Duodenal mucosa (tissue), 2 donors: Measurements from ENCODE around the gene CEP104.

Experiments
- H3K27ac ChIP-seq: one replicate; pipeline ENCODE4 v1.7.0; 2013; ENCODE audit warnings: low read depth, low read length
- H3K27me3 ChIP-seq, 2 donors: one replicate each; pipeline ENCODE4 v1.7.0; 2013; ENCODE audit warnings: low read length in 2 of 2, control low read depth in 1 of 2; ENCODE audit not compliant: insufficient read depth in 2 of 2, control insufficient read depth in 1 of 2
- H3K36me3 ChIP-seq, 2 donors: one replicate each; pipeline ENCODE4 v1.7.0; 2013; ENCODE audit warnings: low read length in 2 of 2, control low read depth in 1 of 2; ENCODE audit not compliant: insufficient read depth in 2 of 2, control insufficient read depth in 1 of 2
- H3K4me1 ChIP-seq, 2 donors: one replicate each; pipeline ENCODE4 v1.7.0; 2013; ENCODE audit warnings: low read length in 2 of 2, control low read depth in 1 of 2; ENCODE audit not compliant: insufficient read depth in 2 of 2, control insufficient read depth in 1 of 2
- H3K4me3 ChIP-seq, 2 donors: one replicate each; pipeline ENCODE4 v1.7.0; 2013; ENCODE audit warnings: low read length in 2 of 2, low read depth in 1 of 2
- H3K9ac ChIP-seq, 2 donors: one replicate each; pipeline ENCODE4 v1.7.0; 2013; ENCODE audit warnings: low read length in 2 of 2, low read depth in 1 of 2
- H3K9me3 ChIP-seq, 2 donors: one replicate each; pipeline ENCODE4 v1.7.0; 2013; ENCODE audit warnings: low read length in 2 of 2, control low read depth in 1 of 2; ENCODE audit not compliant: control insufficient read depth in 1 of 2

The CEP104 gene

DNA sequence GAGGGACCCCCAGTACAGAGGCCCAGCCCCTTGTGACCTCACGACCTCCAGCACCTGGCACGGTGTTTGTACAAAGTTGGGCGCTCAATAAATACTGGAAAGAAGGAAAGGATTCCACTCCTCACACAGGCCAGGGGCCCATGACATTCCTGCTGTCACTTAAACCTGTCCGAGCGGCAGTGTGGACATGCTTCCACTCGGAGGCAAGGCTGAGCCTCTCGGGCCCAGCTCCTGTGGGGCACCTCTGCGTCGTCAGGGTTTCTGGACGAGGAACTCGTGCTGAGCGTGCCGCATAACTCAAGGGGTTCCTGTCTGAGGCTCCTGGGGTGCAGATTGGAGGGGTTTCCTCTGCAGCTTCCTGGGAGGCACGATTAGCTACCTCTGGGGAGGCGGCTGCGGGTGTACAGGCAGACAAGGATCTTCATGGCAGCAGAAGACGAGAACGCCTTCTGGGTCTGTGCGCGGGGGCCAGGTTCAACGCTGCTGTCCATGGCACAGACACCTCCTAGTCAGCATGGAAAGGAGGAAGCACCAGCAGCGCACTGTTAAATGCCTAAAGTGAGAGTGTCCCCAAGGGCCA is 88.1 kb downstream of the CEP104 start:
- no peak overlapping the region for H3K9ac ChIP-seq
- H3K27ac ChIP-seq = no peak overlapping the region
- no peaks in the 10 kb centered on the region for H3K9me3 ChIP-seq
- H3K27me3 ChIP-seq = peaks cover 15% of the 10 kb centered on the region in 2 donors
- H3K36me3 ChIP-seq = no peaks in the 10 kb centered on the region
- H3K4me1 ChIP-seq = peaks cover 7 to 17% of the 10 kb centered on the region in 2 donors
- no peak overlapping the region for H3K4me3 ChIP-seq

DNA sequence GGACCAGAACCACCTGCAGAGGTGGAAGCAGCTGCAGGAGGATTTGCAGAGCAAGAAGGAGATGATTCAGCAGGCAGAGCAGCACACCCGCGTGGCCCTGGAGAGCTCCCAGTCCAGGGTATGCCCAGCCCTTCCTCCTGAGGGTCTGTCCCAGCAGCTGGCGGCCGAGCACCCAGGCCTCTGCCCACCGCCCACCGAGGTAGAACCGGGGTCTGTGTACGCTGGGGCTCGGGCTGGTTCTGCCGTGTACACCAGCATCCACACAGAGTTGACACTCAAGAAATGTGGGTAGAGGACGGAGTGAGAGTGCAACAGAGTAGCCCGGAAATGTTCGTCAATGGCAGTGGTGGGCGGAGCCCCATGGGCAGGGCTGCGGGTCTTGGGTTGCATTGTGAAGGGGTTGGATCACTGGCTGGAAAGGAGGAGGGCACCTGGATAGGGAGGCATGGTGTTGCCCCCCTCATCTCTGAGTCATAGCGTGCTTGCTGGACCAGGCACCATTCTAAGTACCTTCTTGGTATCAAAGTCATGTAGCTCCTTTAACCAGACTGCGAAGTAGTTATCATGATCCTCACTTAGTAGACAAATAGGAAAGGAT is 89.6 kb downstream of the CEP104 start:
- H3K27me3 ChIP-seq = peaks cover 6 to 15% of the 10 kb centered on the region in 2 donors
- no peaks in the 10 kb centered on the region for H3K36me3 ChIP-seq
- no peak overlapping the region for H3K9ac ChIP-seq
- no peak overlapping the region for H3K4me3 ChIP-seq
- H3K9me3 ChIP-seq = no peaks in the 10 kb centered on the region
- no peak overlapping the region for H3K27ac ChIP-seq
- H3K4me1 ChIP-seq = peaks cover 7 to 10% of the 10 kb centered on the region in 2 donors

DNA sequence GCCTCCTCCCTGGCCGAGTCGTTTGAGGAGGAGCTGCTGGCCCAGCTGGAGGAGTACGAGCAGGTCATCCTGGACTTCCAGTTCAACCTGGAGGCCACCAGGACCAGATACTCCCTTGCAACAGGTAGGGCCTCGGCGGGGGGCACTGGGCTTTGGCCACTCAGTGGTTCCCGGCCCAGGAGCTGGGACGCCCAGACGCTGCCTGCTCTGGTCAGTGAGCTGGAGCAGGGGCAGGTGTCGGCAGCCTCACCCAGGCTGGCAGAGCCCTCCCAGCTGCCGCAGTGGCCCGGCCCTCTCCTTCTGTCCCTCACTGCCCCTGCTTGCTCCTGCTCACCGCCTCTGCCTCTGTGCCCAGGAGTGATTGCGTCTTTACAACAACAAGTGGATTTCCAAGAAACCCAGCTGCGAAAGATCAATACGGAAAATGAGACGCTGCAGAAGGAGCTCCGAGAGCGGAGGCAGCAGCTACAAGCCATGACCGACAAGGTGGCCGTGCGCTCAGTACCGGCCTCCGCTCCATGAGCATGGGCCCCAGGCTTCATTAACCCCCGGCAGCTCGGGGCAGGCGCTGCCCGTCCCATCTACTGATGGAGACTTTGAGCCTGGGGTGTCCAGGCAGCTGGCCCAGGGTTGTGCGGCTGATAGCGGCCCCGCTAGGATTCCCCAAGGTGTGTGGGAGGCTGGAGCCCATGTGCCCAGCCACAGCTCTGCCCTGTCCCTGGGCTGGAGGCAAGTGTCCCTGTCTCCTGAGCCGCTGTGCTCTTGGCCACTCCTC is 93.5 kb downstream of the CEP104 start:
- Histone ChIP-seq H3K4me1 (no peaks in the 10 kb centered on the region), H3K9ac (no peak overlapping the region), H3K36me3 (no peaks in the 10 kb centered on the region), H3K4me3 (no peak overlapping the region), H3K27me3 (peaks cover 10 to 14% of the 10 kb centered on the region in 2 donors), H3K9me3 (no peaks in the 10 kb centered on the region), H3K27ac (no peak overlapping the region)

DNA sequence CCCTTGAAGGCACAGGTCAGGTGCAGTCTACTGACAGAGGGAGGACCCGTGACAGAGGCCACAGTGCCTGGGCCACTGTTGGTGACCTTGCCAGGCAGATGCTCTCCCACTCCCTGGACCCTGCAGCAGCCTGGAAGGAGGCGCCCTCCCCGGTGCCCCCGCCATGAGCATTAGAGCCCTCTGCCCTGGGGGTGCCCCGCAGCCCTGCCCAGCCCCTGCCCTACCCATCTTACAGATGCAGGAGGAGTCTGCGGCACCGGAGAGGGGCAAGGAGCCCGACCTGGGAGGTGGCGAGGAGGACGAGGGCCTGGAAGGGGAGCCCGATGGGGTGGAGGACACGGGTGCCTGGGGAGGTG is 94.2 kb downstream of the CEP104 start:
- Histone ChIP-seq H3K27ac (no peak overlapping the region), H3K27me3 (peaks cover 10 to 14% of the 10 kb centered on the region in 2 donors)

DNA sequence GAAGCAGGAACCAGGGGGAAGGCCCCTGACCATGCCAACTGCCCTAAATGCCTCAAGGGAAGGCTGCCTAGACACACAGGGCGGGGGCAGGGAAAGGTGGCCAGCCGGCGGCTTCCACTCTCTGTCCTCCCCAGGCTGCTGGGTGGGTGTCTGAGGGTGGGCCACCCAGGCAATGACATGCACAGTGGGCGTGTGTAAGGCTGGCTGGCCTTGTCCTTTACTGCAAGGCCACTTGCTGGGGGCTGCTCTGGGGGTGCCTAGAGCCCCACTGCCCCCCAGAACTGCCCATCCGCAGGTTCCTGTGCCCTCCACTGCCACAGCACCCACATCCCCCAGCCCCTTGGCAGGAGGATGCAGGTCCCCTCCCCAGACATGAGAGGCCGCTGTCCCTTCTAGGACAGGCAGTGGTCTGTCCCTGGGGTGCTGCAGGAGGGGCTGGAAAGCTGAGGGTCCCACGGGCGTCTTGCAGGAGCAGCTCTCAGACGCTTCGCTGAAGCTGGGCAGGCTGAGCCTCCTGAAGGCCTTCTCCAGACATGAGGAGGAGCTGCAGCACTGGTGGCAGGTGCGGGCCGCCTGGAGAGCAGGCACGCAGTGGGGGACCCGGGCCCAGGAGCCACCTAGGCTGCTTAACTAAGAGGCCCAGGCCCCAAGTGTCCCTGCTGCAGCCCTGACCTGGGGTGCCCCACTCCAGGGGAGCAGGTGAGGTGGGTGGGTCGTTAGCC is 94.7 kb downstream of the CEP104 start:
- Histone ChIP-seq H3K36me3 (no peaks in the 10 kb centered on the region), H3K9me3 (no peaks in the 10 kb centered on the region), H3K27me3 (peaks cover 10 to 14% of the 10 kb centered on the region in 2 donors), H3K4me3 (no peak overlapping the region), H3K4me1 (no peaks in the 10 kb centered on the region), H3K9ac (no peak overlapping the region), H3K27ac (no peak overlapping the region)

More for the DNA sequence above, 94.2 kb downstream of the CEP104 start:
- Histone ChIP-seq H3K4me1 (no peaks in the 10 kb centered on the region), H3K4me3 (no peak overlapping the region), H3K9ac (no peak overlapping the region), H3K9me3 (no peaks in the 10 kb centered on the region), H3K36me3 (no peaks in the 10 kb centered on the region)
